Suprapubic skin (tissue), 4 donors: ENCODE results near the gene SPIB.

Source experiments
- CTCF ChIP-seq, 2 donors: fragments of 200-600 bp in 1 of 2; fragments of 450-650 bp in 1 of 2; sonication (generic) in 1 of 2; IDR thresholded peaks; one replicate each; pipeline ENCODE4 v1.5.1; 2016 to 2019; ENCODE audit warnings: antibody characterized with exemption in 2 of 2, mild to moderate bottlenecking in 1 of 2, moderate library complexity in 1 of 2
- EP300 ChIP-seq: sonication (generic); formaldehyde crosslinking; IDR thresholded peaks from one replicate; pipeline ENCODE4 v1.6.1; 2017; ENCODE audit warnings: antibody characterized with exemption
- POLR2A ChIP-seq, 2 donors: fragments of 450-650 bp; IDR thresholded peaks; one replicate each; pipeline ENCODE4 v1.6.1; 2017; ENCODE audit warnings: antibody characterized with exemption in 2 of 2, mild to moderate bottlenecking in 2 of 2, moderate library complexity in 2 of 2
- POLR2AphosphoS5 ChIP-seq, 3 donors: sonication (generic); formaldehyde crosslinking; IDR thresholded peaks; one replicate each; pipeline ENCODE4 v1.6.1; 2017; ENCODE audit warnings: antibody characterized with exemption in 3 of 3

- TF ChIP-seq CTCF (IDR thresholded peaks at IDR 0.05): no peak
- peak in 1 of 2 donors; percentile 29 for TF ChIP-seq POLR2A (IDR thresholded peaks at IDR 0.05)
- TF ChIP-seq POLR2AphosphoS5 (IDR thresholded peaks at IDR 0.05): no peak
- TF ChIP-seq EP300: no peak
These were observed 9.3 kb downstream of the SPIB start for GRCh38 chr19:50427997-50428425.
